Endothelial cell of hepatic sinusoid (primary cell): Measurements from ENCODE around the gene DPT.
"Not testable (repeated sequence)": the region's sequence is repeated elsewhere in the genome, so short reads cannot be mapped to it uniquely, and the experiment has no call there.

Experiments
- in situ Hi-C: cut with HindIII; loops from 2 replicates; pipeline ENCODE4 v1.10.0; 2017; ENCODE audit warnings: low sequenced_read_pairs

The DPT gene

DNA sequence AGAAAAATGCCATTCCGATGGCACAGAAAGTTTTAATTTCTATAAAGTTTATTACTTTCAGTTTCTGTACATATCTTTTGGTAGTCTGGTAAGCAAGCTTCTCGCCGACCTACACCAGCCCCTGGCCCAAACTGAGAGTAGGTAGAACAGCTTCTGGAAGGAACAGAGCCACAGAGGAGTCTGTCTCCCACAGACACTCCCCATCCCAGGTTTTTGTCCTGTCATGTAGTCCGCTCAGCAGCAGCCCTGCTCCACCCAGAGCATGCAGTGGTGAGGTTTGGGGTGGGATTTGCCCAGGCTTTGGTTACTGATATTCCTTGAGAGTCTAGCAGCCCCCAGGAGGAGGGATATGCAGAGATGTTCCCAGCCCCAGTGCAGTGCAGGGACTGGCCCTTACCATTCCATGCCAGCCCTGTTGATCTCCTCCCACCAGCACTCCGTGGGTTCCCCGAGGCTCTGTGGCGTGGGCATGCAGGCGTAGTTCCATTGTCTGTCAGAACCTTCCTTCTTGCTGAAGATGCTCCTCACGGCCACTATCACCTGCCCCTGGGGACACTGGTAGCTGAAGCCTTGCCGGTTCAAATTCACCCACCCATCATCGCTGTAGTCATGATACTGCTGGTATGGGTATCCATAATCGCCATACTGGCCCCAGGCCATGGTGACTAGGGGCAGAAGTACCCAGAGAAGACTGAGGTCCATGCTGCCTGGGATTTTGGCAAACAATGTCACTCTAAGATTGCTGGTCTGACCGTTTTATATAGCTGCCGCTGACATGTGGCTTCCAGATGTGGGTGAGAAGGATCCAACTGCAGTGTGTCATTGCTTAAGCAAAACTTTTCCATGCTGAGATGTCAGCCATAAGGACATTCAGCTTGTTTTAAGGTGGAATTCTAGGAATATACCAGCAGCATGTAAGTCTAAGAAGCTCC, at the start of gene DPT:
TSS of gene DPT (minus strand) at position 734 of the 932 bp plus-strand sequence. CDS start at position 702, 32 bp downstream.
- in situ Hi-C loops: no loop called here

DNA sequence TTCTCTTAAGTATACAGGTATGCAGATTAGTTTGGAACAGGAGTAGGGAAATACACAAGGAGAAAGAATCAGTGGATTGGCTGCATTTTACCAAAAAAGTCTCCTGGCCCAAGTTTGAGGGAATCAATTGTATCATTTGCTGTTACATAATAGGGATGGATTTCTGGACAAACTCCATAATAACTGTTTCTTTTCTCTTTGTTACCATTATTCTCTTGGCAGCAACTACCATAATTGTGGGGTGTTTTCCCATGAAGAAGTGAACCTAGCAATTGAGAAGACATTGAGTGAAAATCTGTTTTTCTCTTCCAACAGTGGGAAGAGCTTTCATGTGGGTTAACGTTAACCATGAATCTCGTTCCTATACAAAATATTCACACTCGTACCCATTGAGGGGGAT, 46.4 kb upstream of the DPT start:
- in situ Hi-C loops: no loop called here

GRCh38 chr1:168774241-168774640, 45.2 kb upstream of the DPT start:
- in situ Hi-C loops: no loop called here

- in situ Hi-C loops: no loop called here
Observed at GRCh38 chr1:168772428-168773060, 43.5 kb upstream of the DPT start.

DNA sequence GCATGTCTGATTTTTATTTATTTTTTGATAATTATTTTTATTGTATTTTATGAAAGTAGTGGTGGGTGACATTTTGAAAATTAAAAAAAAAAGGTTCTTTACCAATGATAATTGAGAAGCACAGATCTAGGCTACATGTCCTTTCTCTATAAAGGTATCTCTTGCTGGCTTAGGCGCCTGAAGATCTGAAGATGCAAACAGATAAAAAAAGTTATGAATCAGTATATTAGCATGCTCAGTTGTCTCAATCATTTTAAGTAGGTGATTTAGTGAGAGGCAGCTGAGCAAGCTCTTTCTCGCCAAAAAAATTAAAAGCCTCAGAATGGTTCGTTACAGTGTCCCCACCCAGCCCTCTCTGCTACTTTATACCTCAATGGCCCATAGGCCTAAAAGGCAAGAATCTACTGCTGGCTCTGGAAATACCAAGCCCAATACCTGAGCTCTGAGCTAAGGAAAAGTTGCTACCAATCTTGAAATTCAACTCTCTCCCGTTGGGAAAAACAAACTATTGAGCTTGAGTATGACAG, 42.2 kb upstream of the DPT start:
- in situ Hi-C loops: no loop called here

GRCh38 chr1:168769893-168770292, 40.9 kb upstream of the DPT start:
- in situ Hi-C loops: not testable (repeated sequence)

DNA sequence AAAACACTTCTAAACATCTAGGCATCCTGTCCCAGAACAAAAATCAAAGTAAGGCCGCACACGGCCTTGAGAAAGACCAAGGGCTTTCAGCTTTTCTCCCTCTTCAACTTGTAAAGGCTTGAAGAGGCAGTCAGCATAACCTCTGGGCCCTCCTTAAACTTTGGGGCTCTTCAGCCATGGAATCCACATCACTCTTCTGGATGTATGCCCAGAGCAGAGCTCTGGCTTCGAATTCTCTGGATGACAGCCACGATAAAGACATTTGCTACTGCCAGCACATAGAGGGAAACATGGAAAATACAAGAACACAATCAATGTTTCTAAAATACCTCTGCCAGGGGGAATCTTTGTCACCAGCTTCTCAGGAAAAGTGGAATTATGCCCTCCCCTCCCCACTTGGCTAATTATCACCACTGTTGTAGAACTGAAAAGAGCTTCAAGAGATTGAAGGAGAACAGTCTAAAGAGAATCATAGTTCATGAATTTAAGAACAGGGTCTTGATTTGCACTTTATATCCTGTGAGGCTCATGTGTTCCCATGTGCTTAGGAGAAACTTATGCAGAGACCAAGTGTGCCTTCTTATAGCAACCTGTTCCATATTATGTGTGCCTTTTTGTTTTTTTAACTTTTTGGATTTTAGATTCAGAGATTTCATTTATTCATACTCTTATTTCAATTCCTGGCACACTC, 39.0 kb upstream of the DPT start:
- in situ Hi-C loops: no loop called here

- in situ Hi-C loops: no loop called here
Observed at GRCh38 chr1:168766568-168766967, 37.6 kb upstream of the DPT start.

DNA sequence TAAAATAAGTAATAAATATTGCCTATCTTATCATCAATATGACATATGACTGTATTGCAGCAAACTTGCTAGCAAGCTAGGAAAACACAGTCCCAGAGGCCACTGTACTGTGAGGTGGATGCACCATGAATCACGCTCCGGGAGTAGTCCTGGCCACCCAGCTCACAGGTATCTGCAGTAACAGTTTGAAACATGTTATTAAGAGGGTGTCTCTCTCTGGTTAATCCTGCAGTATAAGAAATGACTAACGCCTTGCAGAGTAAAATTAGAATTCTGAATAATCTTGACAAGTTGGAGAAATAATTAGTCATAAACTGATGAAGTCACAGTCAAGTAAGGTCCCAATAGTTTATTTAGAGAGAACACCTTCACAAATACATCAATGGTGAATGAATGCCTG, 34.0 kb upstream of the DPT start:
- in situ Hi-C loops: no loop called here

DNA sequence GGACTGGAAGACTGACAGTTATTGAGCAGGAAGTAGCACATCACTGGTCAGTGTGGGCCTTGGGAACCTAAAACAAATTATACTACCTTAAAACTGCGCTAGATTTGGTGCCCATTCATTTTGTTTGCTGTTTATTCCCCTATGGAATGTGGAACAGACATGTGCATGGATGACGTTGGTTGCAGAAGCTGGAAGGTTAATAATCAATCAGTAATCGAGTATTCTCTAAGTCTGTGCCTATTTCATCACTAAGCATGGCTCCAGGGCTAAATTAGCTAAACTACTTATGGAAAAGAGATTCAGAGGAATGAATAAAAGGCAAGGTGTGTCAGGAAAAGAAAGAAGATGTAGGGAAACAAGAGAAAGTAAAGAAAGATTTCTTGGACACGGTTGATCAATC, 33.5 kb upstream of the DPT start:
- in situ Hi-C loops: no loop called here

- in situ Hi-C loops: no loop called here
Observed at GRCh38 chr1:168760781-168761180, 31.8 kb upstream of the DPT start.

DNA sequence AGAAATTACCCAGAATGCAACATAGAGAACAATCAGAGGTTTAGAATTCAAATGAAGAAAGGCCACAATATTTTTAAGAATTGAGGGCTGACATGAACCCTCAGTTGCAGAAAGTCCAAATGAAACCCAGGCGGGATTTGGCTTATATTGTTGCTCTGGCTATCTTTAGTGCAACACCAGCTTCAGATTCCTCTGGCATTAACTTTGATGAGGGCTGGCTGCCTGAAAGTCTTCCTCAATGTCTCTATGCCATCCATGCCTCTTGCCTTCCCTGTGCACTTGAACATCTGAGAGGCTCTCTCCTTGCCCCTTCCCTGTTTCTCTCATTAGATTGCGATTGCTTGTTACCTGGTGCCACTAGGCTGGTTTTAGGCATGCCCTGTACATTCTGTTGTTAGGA, 31.2 kb upstream of the DPT start:
- in situ Hi-C loops: no loop called here

DNA sequence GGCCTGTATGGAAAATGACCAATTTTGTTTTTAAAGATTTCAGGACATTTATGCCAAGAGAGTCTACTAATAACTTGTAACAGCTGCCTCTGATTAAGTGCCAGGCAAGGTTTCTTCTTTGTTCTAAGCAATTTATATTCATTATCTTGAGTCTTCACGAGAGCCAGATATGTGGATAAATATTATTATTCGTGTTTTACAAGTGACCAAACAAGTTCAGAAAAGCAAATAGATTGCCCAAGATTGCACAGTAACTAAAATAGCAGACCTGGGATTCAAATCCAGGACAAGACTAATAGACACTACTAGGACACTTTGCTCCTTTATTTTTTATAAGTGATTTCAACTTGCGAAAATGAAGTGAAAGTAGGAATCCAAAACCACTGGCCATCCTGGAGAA, 30.1 kb upstream of the DPT start:
- in situ Hi-C loops: no loop called here

- in situ Hi-C loops: no loop called here
Observed at GRCh38 chr1:168758503-168758902, 29.5 kb upstream of the DPT start.

DNA sequence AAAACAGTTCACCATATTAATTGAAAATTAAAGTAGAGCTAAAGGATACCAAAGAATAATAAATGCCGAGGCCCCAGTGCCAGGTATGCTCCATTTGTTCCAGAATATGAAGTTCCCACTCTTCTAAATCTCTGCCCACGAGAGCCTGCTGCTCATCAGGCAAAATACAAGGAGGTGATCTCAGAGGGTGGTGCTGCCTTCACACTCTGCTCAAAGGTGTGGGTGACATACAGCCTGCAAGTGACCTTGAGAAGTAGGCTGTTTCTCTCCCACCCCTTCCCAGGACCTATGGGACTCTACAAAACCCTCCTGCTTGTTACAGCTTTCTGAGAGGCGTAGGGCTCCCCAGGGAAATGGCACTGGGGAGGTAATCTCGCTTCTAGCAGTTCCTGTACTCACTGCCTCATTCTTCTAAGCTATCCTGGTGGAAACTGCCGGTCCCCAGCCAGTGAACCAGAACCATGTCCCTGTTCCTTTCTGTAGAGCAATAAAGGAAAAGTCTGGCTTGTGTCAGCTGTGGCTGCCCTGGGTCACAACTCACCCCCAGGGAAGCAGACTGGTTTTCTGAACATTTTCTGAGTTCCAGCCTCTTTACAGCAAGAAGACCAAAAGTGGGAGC, 26.9 kb upstream of the DPT start:
- in situ Hi-C loops: no loop called here

DNA sequence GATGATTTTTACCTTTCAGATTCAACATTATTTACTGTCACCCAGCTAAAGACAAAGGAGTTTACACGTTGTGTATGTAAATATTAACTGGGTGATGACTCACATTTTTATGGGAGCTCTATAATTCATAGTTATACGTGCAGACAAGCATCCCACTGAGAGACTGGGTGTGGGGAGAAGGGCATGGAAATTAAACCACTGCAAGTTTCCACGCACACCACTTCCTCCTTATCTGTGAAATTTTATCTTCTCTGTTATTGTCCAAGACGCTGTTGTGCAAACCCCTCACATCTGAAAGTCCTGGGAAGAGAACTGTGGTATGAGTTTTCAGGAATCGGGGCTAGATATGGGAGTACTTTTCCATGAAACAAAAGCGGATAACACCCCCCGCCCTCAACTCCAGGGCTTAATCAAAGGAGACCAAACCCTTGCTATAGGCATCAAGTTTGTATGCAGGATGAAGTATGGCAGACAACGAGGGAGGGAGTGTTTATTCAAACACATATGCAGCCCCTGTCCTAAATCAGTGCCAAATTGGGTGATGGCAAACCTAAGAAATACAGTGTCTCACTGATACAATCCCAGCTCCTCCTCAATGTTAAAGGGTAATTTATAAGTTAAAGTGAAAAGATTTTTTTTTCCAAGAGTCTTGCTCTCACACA, 23.3 kb upstream of the DPT start:
- in situ Hi-C loops: no loop called here

DNA sequence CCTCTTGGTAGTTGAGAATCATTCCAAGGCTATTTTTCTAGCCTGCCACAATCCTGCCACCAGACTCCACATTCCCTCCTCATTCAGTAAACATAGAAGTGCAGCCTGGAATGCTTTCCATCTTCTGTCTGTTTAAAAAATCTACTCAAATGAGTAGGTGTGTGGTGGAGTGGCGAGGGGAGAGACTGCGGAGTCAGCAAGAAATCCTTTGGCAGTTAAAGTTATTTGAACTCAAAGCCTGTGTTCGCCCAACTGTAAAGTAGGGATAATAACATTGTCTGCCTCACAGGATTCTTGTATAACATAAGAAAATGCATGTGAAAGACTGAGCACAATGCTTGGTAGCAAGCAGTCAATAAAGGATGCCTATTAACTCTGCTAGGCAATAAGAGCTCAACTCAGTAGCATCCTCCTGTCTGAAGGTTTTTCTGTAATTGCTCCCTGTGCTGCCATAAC, 22.2 kb upstream of the DPT start:
- in situ Hi-C loops: no loop called here

- in situ Hi-C loops: no loop called here
Observed at GRCh38 chr1:168742994-168743650, 14.1 kb upstream of the DPT start.

- in situ Hi-C loops: no loop called here
Observed at GRCh38 chr1:168742386-168742785, 13.4 kb upstream of the DPT start.

DNA sequence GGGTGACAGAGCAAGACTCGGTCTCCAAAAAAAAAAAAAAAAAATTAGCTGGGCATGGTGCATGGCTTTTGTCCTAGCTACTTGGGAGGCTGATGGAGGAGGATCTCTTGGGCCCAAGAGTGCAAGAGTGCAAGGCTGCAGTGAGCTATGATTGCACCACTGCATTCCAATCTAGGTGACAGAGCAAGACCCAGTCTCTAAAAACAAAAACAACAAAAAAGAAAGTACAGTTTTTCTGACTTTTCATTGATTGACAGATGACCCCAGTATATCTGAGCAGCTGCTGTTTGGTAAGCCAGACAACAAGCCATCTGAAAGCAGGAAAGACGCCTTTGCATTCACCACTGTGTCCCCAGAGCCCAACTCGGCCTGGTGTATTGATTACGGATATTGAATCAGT, 10.9 kb upstream of the DPT start:
- in situ Hi-C loops: loop anchor here (10.0 kb wide), 1 partner anchor 85 kb away; no protein-coding TSS in a partner anchor
